Panc1 (cell line): ENCODE results near the gene DEAF1. TPM values are rescaled to one million over a fixed set of nuclear protein-coding genes. Genes with fewer than 3 reads are reported as not detected.

ENCODE experiments used
- ATAC-seq: fragments of 200-7000 bp; cut with Tn5 transposase; 2 replicates; pipeline ENCODE4 v1.9.1; 2020; ENCODE audit warnings: mild to moderate bottlenecking, moderate library complexity
- BruUV-seq: library from RNA; stranded (reverse); fragments of 400-500 nt; replicated peaks from 2 replicates; lab custom pipeline; 2021; lab: Mats Ljungman, UMichigan
- CTCF ChIA-PET: fragments of 300-600 bp; sonication (Branson Sonifier 250); formaldehyde crosslinking; loops from one replicate; lab custom pipeline; 2022; ENCODE audit warnings: antibody characterized with exemption; lab: Charles Lee
- POLR2A ChIA-PET: fragments of 300-600 bp; sonication (Branson Sonifier 250); formaldehyde crosslinking; loops from one replicate; lab custom pipeline; 2022; ENCODE audit warnings: antibody characterized with exemption; lab: Charles Lee
- DNase-seq: peaks from one replicate; pipeline ENCODE4 v3.0.0-alpha.2; 2010; ENCODE audit warnings: low read depth, low spot score
- H3K27ac ChIP-seq: 2 replicates; pipeline ENCODE4 v1.5.1; 2011; ENCODE audit warnings: mild to moderate bottlenecking, low read length, inconsistent platforms
- H3K27me3 ChIP-seq: fragments of 200-500 bp; sonication (Bioruptor generic); 2 replicates; pipeline ENCODE4 v1.6.0; 2014; ENCODE audit warnings: low read length, inconsistent platforms; ENCODE audit not compliant: control insufficient read depth, insufficient read depth
- H3K36me3 ChIP-seq: fragments of 200-500 bp; sonication (Bioruptor generic); 2 replicates; pipeline ENCODE4 v1.5.1; 2014; ENCODE audit warnings: inconsistent platforms, mild to moderate bottlenecking, low read length, moderate library complexity; ENCODE audit not compliant: control insufficient read depth, insufficient read depth
- H3K4me1 ChIP-seq: 2 replicates; pipeline ENCODE4 v1.5.1; 2011; ENCODE audit warnings: inconsistent platforms, mild to moderate bottlenecking, low read length, moderate library complexity; ENCODE audit not compliant: control insufficient read depth, insufficient read depth
- H3K4me3 ChIP-seq, 2 experiments: 2 replicates each; pipeline ENCODE4 v1.5.1; 2011 to 2012; ENCODE audit warnings: low read depth in 2 of 2, low read length in 2 of 2, mild to moderate bottlenecking in 2 of 2, inconsistent platforms in 1 of 2, moderate library complexity in 1 of 2
- H3K9me3 ChIP-seq: fragments of 200-500 bp; sonication (Bioruptor generic); 2 replicates; pipeline ENCODE4 v1.5.1; 2014; ENCODE audit warnings: low read depth, mild to moderate bottlenecking, inconsistent platforms, low read length, moderate library complexity; ENCODE audit not compliant: control insufficient read depth, insufficient read depth
- POLR2AphosphoS5 ChIP-seq: IDR thresholded peaks from 2 replicates; pipeline ENCODE4 v1.6.1; 2012; ENCODE audit warnings: mild to moderate bottlenecking, low read depth, low read length, moderate library complexity
- REST ChIP-seq, 2 experiments: IDR thresholded peaks; 2 replicates each; pipeline ENCODE4 v1.6.1; 2011 to 2012; ENCODE audit warnings: low read depth in 2 of 2, control low read depth in 1 of 2, low read length in 1 of 2, mild to moderate bottlenecking in 1 of 2, moderate library complexity in 1 of 2; ENCODE audit not compliant: insufficient read depth in 1 of 2
- SIN3A ChIP-seq: IDR thresholded peaks from 2 replicates; pipeline ENCODE4 v1.6.1; 2012; ENCODE audit warnings: low read depth, mild to moderate bottlenecking, low read length, moderate library complexity, borderline replicate concordance; ENCODE audit not compliant: insufficient read depth
- TCF7L2 ChIP-seq: IDR thresholded peaks from 2 replicates; pipeline ENCODE4 v1.6.1; 2011; ENCODE audit warnings: mild to moderate bottlenecking, low read depth, low read length, inconsistent platforms
- in situ Hi-C: cut with HindIII; loops from 2 replicates; pipeline ENCODE4 v1.10.0; 2016; ENCODE audit warnings: low sequenced_read_pairs, low pct_unique_long_range_greater_than_20kb
- intact Hi-C: fragments of 100-400 bp; cut with micrococcal nuclease; formaldehyde crosslinking; loops from one replicate; pipeline ENCODE4 v1.10.0; 2022; ENCODE audit not compliant: unreplicated experiment
- total RNA-seq: library from RNA; stranded (reverse); gene quantifications from one replicate; pipeline ENCODE4 v1.2.1, GENCODE V29; 2021; ENCODE audit not compliant: unreplicated experiment
- TF ChIP-seq, protein P1 (sequence below): fragments of 450-650 bp; IDR thresholded peaks from 2 replicates; pipeline ENCODE4 v1.5.1; 2017; ENCODE audit warnings: mild to moderate bottlenecking

The DEAF1 gene
- total RNA-seq, 1 experiment from 2014 or later, result 105 TPM

DNA sequence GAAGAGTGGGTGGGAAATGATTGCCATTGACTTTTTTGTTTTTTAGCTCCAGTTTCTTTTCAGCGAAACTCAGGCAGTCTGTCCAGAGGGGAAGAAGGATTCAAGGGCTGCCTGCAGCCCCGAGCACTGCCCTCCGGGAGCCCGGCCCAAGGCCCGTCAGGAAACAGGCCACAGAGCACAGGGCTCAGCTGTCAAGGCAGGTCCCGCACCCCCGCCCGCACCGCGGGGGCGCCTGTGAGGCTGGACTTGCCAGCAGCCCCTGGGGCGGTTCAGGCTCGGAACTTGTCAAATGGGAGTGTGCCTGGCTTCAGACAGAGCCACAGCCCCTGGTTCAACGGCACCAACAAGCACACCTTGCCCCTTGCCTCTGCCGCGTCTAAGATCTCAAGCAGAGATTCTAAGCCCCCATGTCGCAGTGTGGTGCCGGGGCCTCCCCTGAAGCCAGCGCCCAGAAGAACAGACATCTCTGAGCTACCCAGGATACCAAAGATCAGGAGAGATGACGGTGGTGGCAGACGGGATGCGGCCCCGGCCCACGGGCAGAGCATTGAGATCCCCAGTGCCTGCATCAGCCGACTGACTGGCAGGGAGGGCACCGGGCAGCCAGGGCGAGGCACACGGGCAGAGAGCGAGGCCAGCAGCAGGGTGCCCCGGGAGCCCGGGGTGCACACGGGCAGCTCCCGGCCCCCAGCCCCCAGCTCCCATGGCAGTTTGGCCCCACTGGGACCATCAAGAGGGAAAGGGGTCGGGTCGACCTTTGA, 87.8 kb downstream of the DEAF1 start:
- TF ChIP-seq TCF7L2 (no peak), REST (IDR thresholded peaks at IDR 0.05; ENCODE audit: insufficient read depth in 1 of 2, low read depth in 2 of 2, low read length in 1 of 2) (no peak), POLR2AphosphoS5 (no peak), SIN3A (no peak)
- TF ChIP-seq, protein P1, sequence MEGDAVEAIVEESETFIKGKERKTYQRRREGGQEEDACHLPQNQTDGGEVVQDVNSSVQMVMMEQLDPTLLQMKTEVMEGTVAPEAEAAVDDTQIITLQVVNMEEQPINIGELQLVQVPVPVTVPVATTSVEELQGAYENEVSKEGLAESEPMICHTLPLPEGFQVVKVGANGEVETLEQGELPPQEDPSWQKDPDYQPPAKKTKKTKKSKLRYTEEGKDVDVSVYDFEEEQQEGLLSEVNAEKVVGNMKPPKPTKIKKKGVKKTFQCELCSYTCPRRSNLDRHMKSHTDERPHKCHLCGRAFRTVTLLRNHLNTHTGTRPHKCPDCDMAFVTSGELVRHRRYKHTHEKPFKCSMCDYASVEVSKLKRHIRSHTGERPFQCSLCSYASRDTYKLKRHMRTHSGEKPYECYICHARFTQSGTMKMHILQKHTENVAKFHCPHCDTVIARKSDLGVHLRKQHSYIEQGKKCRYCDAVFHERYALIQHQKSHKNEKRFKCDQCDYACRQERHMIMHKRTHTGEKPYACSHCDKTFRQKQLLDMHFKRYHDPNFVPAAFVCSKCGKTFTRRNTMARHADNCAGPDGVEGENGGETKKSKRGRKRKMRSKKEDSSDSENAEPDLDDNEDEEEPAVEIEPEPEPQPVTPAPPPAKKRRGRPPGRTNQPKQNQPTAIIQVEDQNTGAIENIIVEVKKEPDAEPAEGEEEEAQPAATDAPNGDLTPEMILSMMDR, result no peak
- DNase-seq, result no peak
- POLR2A ChIA-PET, result interaction anchor here (1.2 kb wide), 1 partner anchor 22 kb away, joined by 5 read pairs; no protein-coding TSS in a partner anchor
- no TSS peak for BruUV-seq
- no peak overlapping the region for H3K4me3 ChIP-seq
- H3K27me3 ChIP-seq, result no peaks in the 10 kb centered on the region
- H3K4me1 ChIP-seq, result peaks cover 7% of the 10 kb centered on the region
- CTCF ChIA-PET, result no interaction called here
- no peak for ATAC-seq
- in situ Hi-C loops, result no loop called here
- intact Hi-C loops, result no loop called here
- H3K36me3 ChIP-seq, result peaks cover 38% of the 10 kb centered on the region
- no peak overlapping the region for H3K27ac ChIP-seq
- H3K9me3 ChIP-seq, result no peaks in the 10 kb centered on the region

- Histone ChIP-seq H3K27ac (no peak overlapping the region), H3K4me1 (no peaks in the 10 kb centered on the region), H3K9me3 (no peaks in the 10 kb centered on the region), H3K27me3 (no peaks in the 10 kb centered on the region), H3K4me3 (no peak overlapping the region), H3K36me3 (peaks cover 29% of the 10 kb centered on the region)
- DNase-seq, result no peak
- TF ChIP-seq TCF7L2 (no peak), REST (IDR thresholded peaks at IDR 0.05; ENCODE audit: insufficient read depth in 1 of 2, low read depth in 2 of 2, low read length in 1 of 2) (0 out of 4 replicates have a peak, but pooled peaks of 1 of the 2 experiments have one; percentile 21), SIN3A (no peak)
- intact Hi-C loops, result no loop called here
- peak; percentile 55 for ATAC-seq
- ChIA-PET CTCF (no interaction called here), POLR2A (no interaction called here)
- BruUV-seq, result no TSS peak
- in situ Hi-C loops, result no loop called here
Observed at GRCh38 chr11:606245-606644, 88.8 kb downstream of the DEAF1 start.
